Kidney (tissue), 14 donors: ENCODE results near the gene AKAP6. TPM values are rescaled to one million over a fixed set of nuclear protein-coding genes. Genes with fewer than 3 reads are reported as not detected.

Experiments used
- DNase-seq, 5 donors: peaks; one replicate each; pipeline ENCODE4 v3.0.0-alpha.2; 2013 to 2020
- FAIRE-seq: peaks from 2 replicates; lab custom pipeline; 2012; peaks lifted over from hg19 to GRCh38; lab: Jason Lieb, UNC
- H3K27ac ChIP-seq, 2 donors: one replicate each; pipeline ENCODE4 v1.7.0; 2013; ENCODE audit warnings: low read depth in 2 of 2, low read length in 2 of 2, inconsistent platforms in 1 of 2
- H3K27me3 ChIP-seq: one replicate; pipeline ENCODE4 v1.7.1; 2013; ENCODE audit warnings: low read length, inconsistent platforms; ENCODE audit not compliant: control insufficient read depth, insufficient read depth
- H3K36me3 ChIP-seq, 3 donors: one replicate each; pipeline versions ENCODE4 v1.7.0 to v1.7.1; 2013; ENCODE audit warnings: low read length in 3 of 3, control low read depth in 1 of 3, inconsistent platforms in 1 of 3; ENCODE audit not compliant: insufficient read depth in 3 of 3, control insufficient read depth in 2 of 3
- H3K4me1 ChIP-seq, 3 donors: one replicate each; pipeline versions ENCODE4 v1.7.0 to v1.7.1; 2013; ENCODE audit warnings: low read length in 3 of 3, inconsistent platforms in 1 of 3, low read depth in 1 of 3; ENCODE audit not compliant: control insufficient read depth in 2 of 3, insufficient read depth in 2 of 3
- H3K4me3 ChIP-seq, 3 donors: one replicate each; pipeline versions ENCODE4 v1.7.0 to v1.8.1; 2013; ENCODE audit warnings: low read length in 3 of 3, control low read depth in 1 of 3, inconsistent platforms in 1 of 3
- H3K9ac ChIP-seq, 3 donors: one replicate each; pipeline versions ENCODE4 v1.7.0 to v1.7.1; 2013; ENCODE audit warnings: low read length in 3 of 3, control low read depth in 1 of 3, inconsistent platforms in 1 of 3
- H3K9me3 ChIP-seq, 3 donors: one replicate each; pipeline versions ENCODE4 v1.7.0 to v1.7.1; 2013; ENCODE audit warnings: low read length in 3 of 3, control low read depth in 1 of 3, inconsistent platforms in 1 of 3; ENCODE audit not compliant: control insufficient read depth in 2 of 3, insufficient read depth in 1 of 3
- intact Hi-C: fragments of 100-400 bp; cut with DNase I; formaldehyde crosslinking; loops from one replicate; pipeline ENCODE4 v1.11.1; 2022
- polyA plus RNA-seq: library from polyadenylated mRNA; stranded (reverse); fragments of 350-450 nt; fragmentation: Illumina TruSeq; extraction: RNeasy Lipid Tissue Mini Kit (QIAGEN cat#74804); gene quantifications from one replicate; pipeline ENCODE4 v1.2.3, GENCODE V29; 2014; ENCODE audit warnings: low read depth, low replicate concordance; ENCODE audit not compliant: insufficient read depth
- total RNA-seq: library from RNA; stranded (reverse); fragmentation: NEBNext Ultra II Directional; extraction: Animal tissue kit (Norgen Biotek cat#: 25700); gene quantifications from one replicate; pipeline ENCODE4 v1.2.1, GENCODE V29; 2021
- TF ChIP-seq, protein P1 (sequence below): IDR thresholded peaks from 3 replicates; pipeline ENCODE4 v1.5.1; 2012; ENCODE audit warnings: mild to moderate bottlenecking, moderate library complexity, borderline replicate concordance; ENCODE audit not compliant: insufficient read depth; ENCODE audit errors: extremely low read depth
- donor health status: control.
- donor health status: control.
- donor health status: control.
- donor health status: control.
- donor health status: control.
- donor health status: DM: yes; HTN: yes; CAD: no.
- donor health status: Normal renal cell carcinoma (clear cell type).

The AKAP6 gene
- total and polyA plus RNA-seq, 2 donors from 2014 or later, result 0.92 to 10.5 TPM

DNA sequence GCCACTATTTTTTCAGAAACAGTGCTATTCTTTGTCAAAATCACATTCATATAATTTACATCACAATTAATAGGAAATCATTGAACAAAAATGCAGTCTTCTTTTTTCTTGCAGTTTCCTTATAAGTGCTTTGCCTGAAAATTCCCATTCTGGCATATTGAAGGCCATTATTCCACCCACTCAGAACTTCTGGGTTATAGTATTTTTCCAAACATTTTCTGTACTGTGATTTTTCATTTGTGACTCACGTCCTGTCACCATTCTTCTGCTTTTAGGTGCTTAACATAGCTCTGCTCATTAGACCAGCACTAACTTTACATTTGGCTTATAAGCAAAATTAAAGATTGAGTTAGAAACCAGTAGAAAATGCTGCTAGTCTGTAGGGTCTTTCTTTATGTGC is 368.6 kb downstream of the AKAP6 start:
- DNase-seq, result no peak
- intact Hi-C loops, result no loop called here
- H3K4me1 ChIP-seq, result peaks cover 0 to 2% (median 0%) of the 10 kb centered on the region in 3 donors
- TF ChIP-seq, protein P1, sequence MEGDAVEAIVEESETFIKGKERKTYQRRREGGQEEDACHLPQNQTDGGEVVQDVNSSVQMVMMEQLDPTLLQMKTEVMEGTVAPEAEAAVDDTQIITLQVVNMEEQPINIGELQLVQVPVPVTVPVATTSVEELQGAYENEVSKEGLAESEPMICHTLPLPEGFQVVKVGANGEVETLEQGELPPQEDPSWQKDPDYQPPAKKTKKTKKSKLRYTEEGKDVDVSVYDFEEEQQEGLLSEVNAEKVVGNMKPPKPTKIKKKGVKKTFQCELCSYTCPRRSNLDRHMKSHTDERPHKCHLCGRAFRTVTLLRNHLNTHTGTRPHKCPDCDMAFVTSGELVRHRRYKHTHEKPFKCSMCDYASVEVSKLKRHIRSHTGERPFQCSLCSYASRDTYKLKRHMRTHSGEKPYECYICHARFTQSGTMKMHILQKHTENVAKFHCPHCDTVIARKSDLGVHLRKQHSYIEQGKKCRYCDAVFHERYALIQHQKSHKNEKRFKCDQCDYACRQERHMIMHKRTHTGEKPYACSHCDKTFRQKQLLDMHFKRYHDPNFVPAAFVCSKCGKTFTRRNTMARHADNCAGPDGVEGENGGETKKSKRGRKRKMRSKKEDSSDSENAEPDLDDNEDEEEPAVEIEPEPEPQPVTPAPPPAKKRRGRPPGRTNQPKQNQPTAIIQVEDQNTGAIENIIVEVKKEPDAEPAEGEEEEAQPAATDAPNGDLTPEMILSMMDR, result no peak
- no peak overlapping the region for H3K27ac ChIP-seq
- no peak for FAIRE-seq
- H3K36me3 ChIP-seq, result no peaks in the 10 kb centered on the region
- H3K9ac ChIP-seq, result no peak overlapping the region
- H3K9me3 ChIP-seq, result no peaks in the 10 kb centered on the region
- no peaks in the 10 kb centered on the region for H3K27me3 ChIP-seq
- H3K4me3 ChIP-seq, result no peak overlapping the region

DNA sequence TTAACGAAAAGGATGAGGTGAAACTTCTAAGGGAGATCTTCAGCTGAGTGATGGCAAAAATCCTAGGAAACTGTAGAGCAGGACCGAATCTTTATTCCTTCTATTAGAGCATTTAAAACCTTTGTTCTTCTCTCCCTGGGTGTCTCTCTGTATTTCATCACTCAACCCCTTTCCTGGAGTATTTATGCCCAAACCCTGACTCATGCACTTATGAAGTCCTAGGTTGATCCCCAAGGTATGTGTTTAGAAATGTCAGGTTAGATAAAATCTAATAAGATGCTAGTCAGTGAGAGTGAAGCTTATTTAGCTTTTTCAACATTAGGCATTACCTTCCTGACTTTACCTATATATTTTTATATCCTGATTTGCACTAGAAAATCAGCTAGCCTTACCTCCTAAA is 369.7 kb downstream of the AKAP6 start:
- H3K9ac ChIP-seq, result no peak overlapping the region
- H3K27ac ChIP-seq, result no peak overlapping the region
- H3K27me3 ChIP-seq, result no peaks in the 10 kb centered on the region
- intact Hi-C loops, result no loop called here
- DNase-seq (no peak), FAIRE-seq (no peak)
- no peaks in the 10 kb centered on the region for H3K9me3 ChIP-seq
- H3K4me3 ChIP-seq, result no peak overlapping the region
- TF ChIP-seq, protein P1, result no peak
- peaks cover 0 to 2% (median 0%) of the 10 kb centered on the region in 3 donors for H3K4me1 ChIP-seq
- H3K36me3 ChIP-seq, result no peaks in the 10 kb centered on the region

DNA sequence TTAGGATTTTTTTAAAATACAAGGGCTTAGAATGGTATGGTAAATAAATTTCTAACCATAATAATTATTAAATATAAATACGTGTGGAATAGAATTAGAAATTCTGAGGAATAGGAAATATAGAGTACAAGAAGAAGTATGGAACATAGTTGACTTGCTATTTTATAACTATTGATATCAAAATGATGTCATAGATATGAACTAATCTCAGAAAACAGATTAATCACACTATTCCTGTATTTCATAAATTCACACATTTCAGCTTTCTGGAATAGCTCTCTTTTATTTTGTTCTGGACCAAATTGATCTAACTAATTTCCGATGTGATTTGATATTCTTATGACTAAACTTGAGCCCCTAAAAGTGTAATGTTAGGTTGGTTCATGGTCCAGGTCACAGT is 372.4 kb downstream of the AKAP6 start:
- DNase-seq (no peak), FAIRE-seq (no peak)
- H3K4me3 ChIP-seq, result no peak overlapping the region
- no peaks in the 10 kb centered on the region for H3K27me3 ChIP-seq
- no peaks in the 10 kb centered on the region for H3K9me3 ChIP-seq
- no peak overlapping the region for H3K9ac ChIP-seq
- H3K36me3 ChIP-seq, result no peaks in the 10 kb centered on the region
- intact Hi-C loops, result no loop called here
- peaks cover 0 to 2% (median 0%) of the 10 kb centered on the region in 3 donors for H3K4me1 ChIP-seq
- no peak overlapping the region for H3K27ac ChIP-seq
- TF ChIP-seq, protein P1, result no peak

DNA sequence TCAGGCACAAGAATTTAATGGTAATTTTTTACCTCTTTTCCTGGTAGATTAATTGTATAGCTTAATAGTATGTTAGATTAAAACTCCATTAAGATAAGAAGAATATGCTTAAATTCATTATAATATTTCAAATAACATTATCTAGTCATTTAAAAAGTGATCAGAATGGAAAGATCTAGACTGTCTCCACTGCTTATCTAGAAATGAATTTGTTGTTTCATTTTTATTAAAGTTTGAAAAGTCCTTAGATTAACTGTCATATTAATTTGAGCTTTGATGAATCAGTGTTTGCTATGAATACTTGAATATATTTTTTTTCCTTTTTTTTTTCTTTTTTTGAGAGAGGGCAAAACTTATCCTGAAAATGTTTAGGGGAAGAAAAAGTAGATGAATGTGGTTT is 373.0 kb downstream of the AKAP6 start:
- DNase-seq (no peak), FAIRE-seq (peak; percentile 85)
- Histone ChIP-seq H3K4me3 (no peak overlapping the region), H3K9ac (no peak overlapping the region), H3K4me1 (peaks cover 0 to 2% (median 0%) of the 10 kb centered on the region in 3 donors), H3K9me3 (no peaks in the 10 kb centered on the region), H3K27me3 (no peaks in the 10 kb centered on the region), H3K27ac (peak overlapping the region in 1 of 2 donors; percentile 26), H3K36me3 (no peaks in the 10 kb centered on the region)
- intact Hi-C loops, result no loop called here
- TF ChIP-seq, protein P1, result no peak
